Measurements from ENCODE around the gene GABRQ. TPM values are rescaled to one million over a fixed set of nuclear protein-coding genes. Genes with fewer than 3 reads are reported as not detected.

GABRQ gene
- total RNA-seq, 2 donors from 2014 or later: 0.03 TPM; not detected in 1

- no peaks in the 10 kb centered on the region for H3K4me1 ChIP-seq
- no peak for DNase-seq
- no peaks in the 10 kb centered on the region for H3K9me3 ChIP-seq
- intact Hi-C loops (cut with DNase I): no loop called here
- no peak for TF ChIP-seq CTCF (IDR thresholded peaks at IDR 0.05)
- no peaks in the 10 kb centered on the region for H3K36me3 ChIP-seq
- H3K27ac ChIP-seq: no peak overlapping the region
- H3K4me3 ChIP-seq: no peak overlapping the region
- H3K9ac ChIP-seq (ENCODE audit: low read depth in 2 of 2, low read length in 2 of 2): no peak overlapping the region
- H3K27me3 ChIP-seq: no peaks in the 10 kb centered on the region
These were observed 17.8 kb upstream of the GABRQ start for GRCh38 chrX:152619897-152620296.

- Histone ChIP-seq H3K36me3 (no peaks in the 10 kb centered on the region), H3K9ac (ENCODE audit: low read depth in 2 of 2, low read length in 2 of 2) (no peak overlapping the region), H3K27me3 (no peaks in the 10 kb centered on the region), H3K9me3 (no peaks in the 10 kb centered on the region), H3K4me1 (no peaks in the 10 kb centered on the region), H3K4me3 (no peak overlapping the region), H3K27ac (no peak overlapping the region)
- peak; percentile 87 for TF ChIP-seq CTCF (IDR thresholded peaks at IDR 0.05)
- peak; percentile 58 for DNase-seq
- intact Hi-C loops (cut with DNase I): no loop called here
These were observed 5.1 kb upstream of the GABRQ start for GRCh38 chrX:152632445-152633097.

- Histone ChIP-seq H3K4me3 (no peak overlapping the region), H3K27ac (no peak overlapping the region), H3K9me3 (no peaks in the 10 kb centered on the region), H3K36me3 (no peaks in the 10 kb centered on the region), H3K27me3 (no peaks in the 10 kb centered on the region), H3K4me1 (no peaks in the 10 kb centered on the region), H3K9ac (ENCODE audit: low read depth in 2 of 2, low read length in 2 of 2) (no peak overlapping the region)
- intact Hi-C loops (cut with DNase I): loop anchor here (2.0 kb wide), 1 partner anchor 883 kb away; no protein-coding TSS in a partner anchor
- TF ChIP-seq CTCF (IDR thresholded peaks at IDR 0.05): peak; percentile 36
- peak; percentile 24 for DNase-seq
These were observed 1.8 kb upstream of the GABRQ start for GRCh38 chrX:152635941-152636340.

GRCh38 chrX:152638443-152638904 is 779 bp downstream of the GABRQ start:
- Histone ChIP-seq H3K4me1 (no peaks in the 10 kb centered on the region), H3K9ac (ENCODE audit: low read depth in 2 of 2, low read length in 2 of 2) (no peak overlapping the region), H3K27ac (no peak overlapping the region), H3K9me3 (no peaks in the 10 kb centered on the region), H3K36me3 (no peaks in the 10 kb centered on the region), H3K4me3 (no peak overlapping the region), H3K27me3 (no peaks in the 10 kb centered on the region)
- no peak for TF ChIP-seq CTCF (IDR thresholded peaks at IDR 0.05)
- no peak for DNase-seq
- intact Hi-C loops (cut with DNase I): no loop called here

- no peak for DNase-seq
- no peak overlapping the region for H3K9ac ChIP-seq (ENCODE audit: low read depth in 2 of 2, low read length in 2 of 2)
- no peaks in the 10 kb centered on the region for H3K4me1 ChIP-seq
- no peak overlapping the region for H3K4me3 ChIP-seq
- TF ChIP-seq CTCF (IDR thresholded peaks at IDR 0.05): no peak
- no peaks in the 10 kb centered on the region for H3K27me3 ChIP-seq
- H3K36me3 ChIP-seq: no peaks in the 10 kb centered on the region
- no peaks in the 10 kb centered on the region for H3K9me3 ChIP-seq
- H3K27ac ChIP-seq: no peak overlapping the region
- intact Hi-C loops (cut with DNase I): no loop called here
These were observed 1.7 kb downstream of the GABRQ start for GRCh38 chrX:152639426-152639825.

All from colonic mucosa (tissue), 4 donors.